ENCODE measurements around the gene GALNT2.

DNA sequence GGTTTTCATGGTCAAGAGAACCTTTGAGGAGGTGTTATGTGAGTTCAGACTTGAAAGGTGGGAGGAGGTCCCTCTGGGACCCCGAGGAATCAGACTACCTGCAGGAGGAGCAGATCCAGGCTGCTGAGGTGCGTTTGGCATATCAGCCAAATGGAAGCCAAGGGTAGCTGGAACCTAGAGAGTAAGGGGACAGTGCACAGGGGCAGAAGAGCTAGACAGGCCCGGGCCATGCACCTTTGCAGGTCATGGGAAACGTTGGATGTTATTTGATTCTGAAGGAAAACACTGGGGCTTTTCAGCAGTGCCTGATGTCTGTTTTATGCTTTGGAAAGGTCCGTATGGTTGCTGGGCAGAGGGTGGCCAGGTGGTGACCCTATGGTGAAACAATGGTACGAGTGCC is 189.9 kb downstream of the GALNT2 start:
- no peak for TF ChIP-seq POLR2AphosphoS5 (IDR thresholded peaks at IDR 0.05; ENCODE audit: low read depth, low read length)
- no peak for TF ChIP-seq RFX5 (IDR thresholded peaks at IDR 0.05; ENCODE audit: low read length)
- no peak for TF ChIP-seq EP300 (IDR thresholded peaks at IDR 0.05; ENCODE audit: borderline replicate concordance in 1 of 2, low read depth in 1 of 2, low read length in 1 of 2)
- TF ChIP-seq, protein P1, sequence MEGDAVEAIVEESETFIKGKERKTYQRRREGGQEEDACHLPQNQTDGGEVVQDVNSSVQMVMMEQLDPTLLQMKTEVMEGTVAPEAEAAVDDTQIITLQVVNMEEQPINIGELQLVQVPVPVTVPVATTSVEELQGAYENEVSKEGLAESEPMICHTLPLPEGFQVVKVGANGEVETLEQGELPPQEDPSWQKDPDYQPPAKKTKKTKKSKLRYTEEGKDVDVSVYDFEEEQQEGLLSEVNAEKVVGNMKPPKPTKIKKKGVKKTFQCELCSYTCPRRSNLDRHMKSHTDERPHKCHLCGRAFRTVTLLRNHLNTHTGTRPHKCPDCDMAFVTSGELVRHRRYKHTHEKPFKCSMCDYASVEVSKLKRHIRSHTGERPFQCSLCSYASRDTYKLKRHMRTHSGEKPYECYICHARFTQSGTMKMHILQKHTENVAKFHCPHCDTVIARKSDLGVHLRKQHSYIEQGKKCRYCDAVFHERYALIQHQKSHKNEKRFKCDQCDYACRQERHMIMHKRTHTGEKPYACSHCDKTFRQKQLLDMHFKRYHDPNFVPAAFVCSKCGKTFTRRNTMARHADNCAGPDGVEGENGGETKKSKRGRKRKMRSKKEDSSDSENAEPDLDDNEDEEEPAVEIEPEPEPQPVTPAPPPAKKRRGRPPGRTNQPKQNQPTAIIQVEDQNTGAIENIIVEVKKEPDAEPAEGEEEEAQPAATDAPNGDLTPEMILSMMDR (IDR thresholded peaks at IDR 0.05), result no peak
- TF ChIP-seq SMC3 (IDR thresholded peaks at IDR 0.05; ENCODE audit: low read depth, low read length), result no peak
